Measurements from ENCODE around the gene DGKZ. TPM values are rescaled to one million over a fixed set of nuclear protein-coding genes. Genes with fewer than 3 reads are reported as not detected.

DGKZ gene
- total and polyA plus RNA-seq, 2 of the 13 experiments (the other 11 are each of a cell fraction or from before 2014, with no cell fraction given), result 15.8 to 20.7 TPM

DNA sequence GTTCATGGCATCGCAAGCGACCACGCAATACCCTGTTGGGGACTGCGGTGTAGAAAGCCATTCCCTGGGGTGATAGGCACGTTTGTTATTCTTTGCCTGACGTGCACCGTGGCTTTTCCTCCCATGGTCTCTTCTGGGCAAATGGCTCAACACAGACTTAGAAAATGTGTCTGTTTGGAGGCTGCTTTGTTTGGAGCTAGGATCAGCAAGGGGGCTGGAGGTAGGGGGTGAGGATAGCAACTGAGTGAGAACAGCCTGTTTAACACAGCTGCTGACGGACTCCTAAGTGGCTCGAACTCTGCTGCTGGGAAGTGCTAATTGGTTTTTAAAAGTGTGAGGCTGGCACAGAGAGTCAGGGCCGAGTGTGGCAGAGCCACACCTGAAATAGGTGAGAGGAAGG is 60.4 kb downstream of the DGKZ start (continued):
- TF ChIP-seq NFAT5 (CRISPR knock-in tag; IDR thresholded peaks at IDR 0.05), result no peak
- no peak for TF ChIP-seq FIP1L1 (IDR thresholded peaks at IDR 0.05; ENCODE audit: borderline replicate concordance, insufficient read depth, low read depth, low read length)

DNA sequence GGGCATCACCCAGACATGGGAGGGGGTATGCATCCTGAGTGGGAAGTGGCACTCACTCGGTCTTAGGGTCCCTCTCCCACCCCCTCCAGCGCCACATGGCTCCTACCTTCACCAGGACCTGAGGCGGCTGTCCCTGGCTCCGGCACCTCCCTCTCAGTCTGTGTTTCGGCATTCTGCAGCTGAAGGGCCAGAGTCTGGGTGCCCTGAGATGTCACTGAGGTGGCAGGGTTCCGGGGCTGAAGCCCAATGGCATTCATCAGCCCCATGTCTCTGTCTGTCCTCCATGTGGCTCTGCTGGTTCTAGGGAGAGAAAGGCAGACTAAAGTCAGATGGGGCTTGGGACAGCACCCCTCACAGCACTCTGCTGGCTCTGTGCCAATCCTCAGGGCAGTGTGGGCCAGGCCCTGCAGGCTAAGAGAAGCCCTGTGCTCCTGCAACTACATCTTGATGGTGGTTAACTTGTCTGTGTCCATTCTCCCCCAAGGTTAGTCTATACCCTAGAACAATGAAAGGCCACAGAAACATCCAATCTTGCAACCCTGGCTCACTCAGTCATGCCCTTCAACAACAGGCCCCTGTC is 61.2 kb downstream of the DGKZ start:
- no peak overlapping the region for H3K9ac ChIP-seq (ENCODE audit: insufficient read depth, low read depth, low read length)
- no peak for FAIRE-seq
- CTCF ChIA-PET (ENCODE audit: low intra/inter-chr PET ratio, low total read pairs), result no interaction called here
- no peaks in the 10 kb centered on the region for H3K9me3 ChIP-seq (ENCODE audit: low read length)
- no peak overlapping the region for H2AFZ ChIP-seq (ENCODE audit: low read length)
- H3K27ac ChIP-seq (ENCODE audit: extremely low read length, insufficient read depth, low read length), result no peak overlapping the region
- no peak overlapping the region for H3K4me3 ChIP-seq (replicated peaks in 1 of 3; ENCODE audit: insufficient read depth in 1 of 3, low read depth in 2 of 3, low read length in 3 of 3)
- POLR2A ChIA-PET, result no interaction called here
- peaks cover 5% of the 10 kb centered on the region; the same call in 1 of the 2 replicates for H4K20me1 ChIP-seq (ENCODE audit: insufficient read depth, low read length)
- peaks cover 42 to 72% of the 10 kb centered on the region in 2 experiments for H3K36me3 ChIP-seq (replicated peaks in 1 of 2; ENCODE audit: control insufficient read depth in 1 of 2, insufficient read depth in 2 of 2, low read length in 2 of 2)
- no peaks in the 10 kb centered on the region; a peak in 1 of 5 replicates for H3K27me3 ChIP-seq (ENCODE audit: control insufficient read depth in 1 of 2, insufficient read depth in 2 of 2, low read length in 2 of 2)
- BruUV-seq (replicated peaks), result no TSS peak
- intact Hi-C loops (cut with micrococcal nuclease; ENCODE audit: unreplicated experiment) (no loop called here), in situ Hi-C loops (cut with HindIII; ENCODE audit: extremely low pct_ligation_motif_present, low pct_unique_long_range_greater_than_20kb) (no loop called here)
- WGBS (ENCODE audit: low lambda C conversion rate), result 100% methylated on average over 3 of the region's 6 CpGs
- DNase-seq (ENCODE audit: low spot score), result no peak
- no peak overlapping the region for H3K4me2 ChIP-seq (ENCODE audit: low read depth, low read length)
- no peaks in the 10 kb centered on the region for H3K79me2 ChIP-seq (ENCODE audit: insufficient read depth, low read length)
- peaks cover 2% of the 10 kb centered on the region; the same call in 1 of the 2 replicates for H3K4me1 ChIP-seq (ENCODE audit: insufficient read depth, low read length)
- ATAC-seq, result no peak
- no peak for TF ChIP-seq ZNF577 (CRISPR knock-in tag; IDR thresholded peaks at IDR 0.05; ENCODE audit: borderline replicate concordance, low read depth)
- no peak for TF ChIP-seq RFX5 (IDR thresholded peaks at IDR 0.05; ENCODE audit: low read depth, low read length)
- TF ChIP-seq ZNF773 (CRISPR knock-in tag; IDR thresholded peaks at IDR 0.05; ENCODE audit: borderline replicate concordance), result no peak
- no peak for TF ChIP-seq KMT2B (CRISPR knock-in tag; IDR thresholded peaks at IDR 0.05)
- TF ChIP-seq ZNF574 (CRISPR knock-in tag; IDR thresholded peaks at IDR 0.05), result no peak
- TF ChIP-seq YEATS4 (CRISPR knock-in tag; IDR thresholded peaks at IDR 0.05; ENCODE audit: borderline replicate concordance), result no peak
- TF ChIP-seq ZNF563 (CRISPR knock-in tag; IDR thresholded peaks at IDR 0.05), result no peak
- TF ChIP-seq MATR3 (CRISPR knock-in tag; IDR thresholded peaks at IDR 0.05), result no peak
- no peak for TF ChIP-seq TMF1 (CRISPR knock-in tag; IDR thresholded peaks at IDR 0.05; ENCODE audit: low read depth)
- TF ChIP-seq POLR2AphosphoS2 (IDR thresholded peaks at IDR 0.05; ENCODE audit: low read depth, low read length), result no peak

Data from HepG2 (cell line).